H9 (cell line): ENCODE data around the gene MLH1. TPM values are rescaled to one million over a fixed set of nuclear protein-coding genes. Genes with fewer than 3 reads are reported as not detected.
A peak's percentile ranks its signal among the peaks of the same experiment; 100 is the strongest.
"Not testable (repeated sequence)": the region's sequence is repeated elsewhere in the genome, so short reads cannot be mapped to it uniquely, and the experiment has no call there.

Experiments used
- DNase-seq: peaks from one replicate; pipeline ENCODE4 v3.0.0-alpha.2; 2017
- H2AFZ ChIP-seq: one replicate; pipeline ENCODE4 v1.6.1; 2013; ENCODE audit warnings: mild to moderate bottlenecking, low read length, control low read depth, moderate library complexity
- H2AK5ac ChIP-seq: 2 replicates; pipeline ENCODE4 v1.6.1; 2013; ENCODE audit warnings: low read length, control low read depth, mixed read lengths; ENCODE audit not compliant: insufficient read length
- H2BK120ac ChIP-seq: one replicate; pipeline ENCODE4 v1.6.1; 2013; ENCODE audit warnings: low read depth, mild to moderate bottlenecking, low read length, control low read depth, inconsistent platforms; ENCODE audit not compliant: poor library complexity, severe bottlenecking
- H2BK12ac ChIP-seq: 2 replicates; pipeline ENCODE4 v1.6.1; 2013; ENCODE audit warnings: low read length, control low read depth, mixed read lengths, low read depth; ENCODE audit not compliant: insufficient read length
- H2BK15ac ChIP-seq: 2 replicates; pipeline ENCODE4 v1.6.1; 2013; ENCODE audit warnings: low read depth, low read length, control low read depth
- H2BK20ac ChIP-seq: one replicate; pipeline ENCODE4 v1.6.1; 2013; ENCODE audit warnings: low read depth, mild to moderate bottlenecking, low read length, control low read depth, inconsistent platforms; ENCODE audit not compliant: poor library complexity, severe bottlenecking
- H2BK5ac ChIP-seq: 2 replicates; pipeline ENCODE4 v1.6.1; 2013; ENCODE audit warnings: low read length, control low read depth, mixed read lengths; ENCODE audit not compliant: insufficient read length
- H3K14ac ChIP-seq: 2 replicates; pipeline ENCODE4 v1.6.1; 2013; ENCODE audit warnings: low read length, control low read depth; ENCODE audit not compliant: insufficient read depth
- H3K18ac ChIP-seq: 2 replicates; pipeline ENCODE4 v1.6.1; 2013; ENCODE audit warnings: low read depth, mild to moderate bottlenecking, mixed read lengths, low read length, control low read depth; ENCODE audit not compliant: insufficient read length
- H3K23ac ChIP-seq: 2 replicates; pipeline ENCODE4 v1.6.1; 2013; ENCODE audit warnings: low read length, control low read depth, mixed read lengths, low read depth; ENCODE audit not compliant: insufficient read length
- H3K23me2 ChIP-seq: 2 replicates; pipeline ENCODE4 v1.6.1; 2013; ENCODE audit warnings: low read depth, mild to moderate bottlenecking, mixed read lengths, low read length, control low read depth; ENCODE audit not compliant: insufficient read length, poor library complexity, severe bottlenecking
- H3K27ac ChIP-seq: 2 replicates; pipeline ENCODE4 v1.5.1; 2013; ENCODE audit warnings: low read length, control low read depth, mixed read lengths, low read depth; ENCODE audit not compliant: insufficient read length
- H3K27me3 ChIP-seq: 2 replicates; pipeline ENCODE4 v1.6.1; 2013; ENCODE audit warnings: low read length, control low read depth, inconsistent platforms; ENCODE audit not compliant: insufficient read depth
- H3K4ac ChIP-seq: 2 replicates; pipeline ENCODE4 v1.6.1; 2013; ENCODE audit warnings: low read depth, mild to moderate bottlenecking, control low read depth, inconsistent platforms, low read length, moderate library complexity
- H3K4me1 ChIP-seq: 2 replicates; pipeline ENCODE4 v1.6.1; 2013; ENCODE audit warnings: low read length, control low read depth, inconsistent platforms; ENCODE audit not compliant: insufficient read depth
- H3K4me2 ChIP-seq: 2 replicates; pipeline ENCODE4 v1.6.1; 2013; ENCODE audit warnings: low read length, control low read depth, mixed read lengths; ENCODE audit not compliant: insufficient read length, insufficient read depth
- H3K56ac ChIP-seq: 2 replicates; pipeline ENCODE4 v1.6.1; 2013; ENCODE audit warnings: low read depth, mild to moderate bottlenecking, mixed read lengths, low read length, control low read depth; ENCODE audit not compliant: insufficient read length
- H3K79me1 ChIP-seq: 2 replicates; pipeline ENCODE4 v1.6.1; 2013; ENCODE audit warnings: low read depth, mild to moderate bottlenecking, moderate library complexity, low read length, control low read depth, inconsistent platforms; ENCODE audit not compliant: insufficient read depth, poor library complexity, severe bottlenecking
- H3K79me2 ChIP-seq: 2 replicates; pipeline ENCODE4 v1.6.1; 2013; ENCODE audit warnings: low read length, control low read depth, inconsistent platforms; ENCODE audit not compliant: insufficient read depth
- H3K9ac ChIP-seq: 2 replicates; pipeline ENCODE4 v1.6.1; 2013; ENCODE audit warnings: low read length, control low read depth, mixed read lengths; ENCODE audit not compliant: insufficient read length; ENCODE audit errors: extremely low read depth
- H3K9me3 ChIP-seq: one replicate; pipeline ENCODE4 v1.6.1; 2013; ENCODE audit warnings: low read depth, low read length, inconsistent platforms; ENCODE audit not compliant: control insufficient read depth
- H3T11ph ChIP-seq: one replicate; pipeline ENCODE4 v1.6.1; 2013; ENCODE audit warnings: mild to moderate bottlenecking, low read length, control low read depth, inconsistent platforms
- H4K20me1 ChIP-seq: one replicate; pipeline ENCODE4 v1.6.1; 2013; ENCODE audit not compliant: control insufficient read depth, insufficient read length, insufficient read depth
- H4K5ac ChIP-seq: 2 replicates; pipeline ENCODE4 v1.6.1; 2013; ENCODE audit warnings: low read depth, mild to moderate bottlenecking, mixed read lengths, low read length, control low read depth; ENCODE audit not compliant: insufficient read length
- H4K8ac ChIP-seq: replicated peaks from 2 replicates; pipeline ENCODE4 v1.6.1; 2013; ENCODE audit warnings: low read length, control low read depth, mixed read lengths, low read depth; ENCODE audit not compliant: insufficient read length
- H4K91ac ChIP-seq: 2 replicates; pipeline ENCODE4 v1.6.1; 2013; ENCODE audit warnings: low read depth, mild to moderate bottlenecking, moderate library complexity, mixed read lengths, low read length, control low read depth; ENCODE audit not compliant: insufficient read length
- H3K27ac Mint-ChIP-seq, 3 experiments: 2 replicates in 2 of 3; 3 replicates in 1 of 3; pipeline ENCODE4 v1.8.0; 2020 to 2021; ENCODE audit warnings: mixed read lengths in 3 of 3, mild to moderate bottlenecking in 1 of 3, moderate library complexity in 1 of 3
- H3K27me3 Mint-ChIP-seq: 2 replicates; pipeline ENCODE4 v1.8.0; 2021; ENCODE audit warnings: low read depth, mild to moderate bottlenecking, moderate library complexity, mixed read lengths
- H3K36me3 Mint-ChIP-seq, 3 experiments: 2 replicates in 2 of 3; 3 replicates in 1 of 3; pipeline ENCODE4 v1.8.0; 2020 to 2021; ENCODE audit warnings: low read depth in 3 of 3, mixed read lengths in 3 of 3; ENCODE audit not compliant: insufficient read depth in 1 of 3
- H3K4me1 Mint-ChIP-seq, 2 experiments: 2 replicates each; pipeline ENCODE4 v1.8.0; 2020; ENCODE audit warnings: mixed read lengths in 2 of 2
- H3K4me3 Mint-ChIP-seq, 2 experiments: 2 replicates in 1 of 2; 3 replicates in 1 of 2; pipeline ENCODE4 v1.8.0; 2020 to 2021; ENCODE audit warnings: mild to moderate bottlenecking in 2 of 2, mixed read lengths in 2 of 2, moderate library complexity in 1 of 2
- H3K9me3 Mint-ChIP-seq, 2 experiments: 2 replicates in 1 of 2; 3 replicates in 1 of 2; pipeline ENCODE4 v1.8.0; 2020; ENCODE audit warnings: mild to moderate bottlenecking in 2 of 2, mixed read lengths in 2 of 2, moderate library complexity in 1 of 2
- CTCF ChIP-seq: fragments of 200-600 bp; sonication (generic); conservative IDR thresholded peaks from 3 replicates; pipeline ENCODE4 v1.8.0; 2021; ENCODE audit warnings: antibody characterized with exemption, mild to moderate bottlenecking
- WGBS: extraction: QIAGEN DNeasy Blood & Tissue Kit; methylation state at CpG from one replicate; pipeline ENCODE4 v1.1.7; 2013; ENCODE audit warnings: missing lambda C conversion rate, low lambda C conversion rate, mixed read lengths; ENCODE audit not compliant: insufficient read length; ENCODE audit errors: extremely low coverage; 5-methylcytosine and 5-hydroxymethylcytosine counted together
- total RNA-seq: library from RNA; stranded (reverse); gene quantifications from 2 replicates; pipeline ENCODE4 v1.2.1, GENCODE V29; 2021

Gene MLH1
- total RNA-seq, 1 experiment from 2014 or later, result 45.1 TPM

- peaks cover 24 to 30% of the 10 kb centered on the region in 2 experiments for H3K9me3 Mint-ChIP-seq
- Histone ChIP-seq H3K9ac (no peak overlapping the region), H2BK120ac (no peak overlapping the region), H3K4me2 (peak overlapping the region; percentile 51), H2BK12ac (no peak overlapping the region), H2BK5ac (no peak overlapping the region), H2AFZ (no peak overlapping the region), H2AK5ac (no peak overlapping the region), H3K18ac (no peak overlapping the region), H3K14ac (0 out of 2 replicates have a peak overlapping the region, but pooled peaks have one; percentile 90), H3K27me3 (peaks cover 4% of the 10 kb centered on the region; the same call in 1 of the 2 replicates), H4K5ac (no peak overlapping the region), H3K23me2 (peaks cover 13% of the 10 kb centered on the region), H3K79me1 (no peaks in the 10 kb centered on the region), H4K91ac (no peak overlapping the region), H2BK15ac (no peak overlapping the region), H3K4ac (no peak overlapping the region), H3T11ph (no peak overlapping the region), H4K8ac (no peak overlapping the region), H3K56ac (no peak overlapping the region), H2BK20ac (no peak overlapping the region), H3K23ac (no peak overlapping the region), H3K27ac (no peak overlapping the region), H3K79me2 (no peaks in the 10 kb centered on the region), H3K4me1 (no peaks in the 10 kb centered on the region; the same call in 1 of the 2 replicates), H3K9me3 (no peaks in the 10 kb centered on the region), H4K20me1 (no peaks in the 10 kb centered on the region)
- H3K27ac Mint-ChIP-seq, result no peak overlapping the region
- peaks cover 20 to 32% of the 10 kb centered on the region in 2 experiments for H3K4me1 Mint-ChIP-seq
- H3K4me3 Mint-ChIP-seq, result peak overlapping the region; percentile 69 to 82
- no peak for DNase-seq
- no peak for TF ChIP-seq CTCF
- peaks cover 8 to 30% (median 21%) of the 10 kb centered on the region in 3 experiments for H3K36me3 Mint-ChIP-seq
- H3K27me3 Mint-ChIP-seq, result peaks cover 47% of the 10 kb centered on the region
- no CpG with 5 or more reads among the region's 28 CpGs for WGBS
These were observed 47.9 kb upstream of the MLH1 start for GRCh38 chr3:36945333-36945980.

GRCh38 chr3:36947814-36948213 is 45.5 kb upstream of the MLH1 start:
- H2AK5ac ChIP-seq, H4K5ac ChIP-seq, H2BK15ac ChIP-seq, H3K14ac ChIP-seq, H3K27me3 ChIP-seq, H2BK120ac ChIP-seq, H3K79me2 ChIP-seq, H3K27ac ChIP-seq, H3K23ac ChIP-seq, H3K9me3 ChIP-seq, DNase-seq, H2AFZ ChIP-seq, H3K4me1 ChIP-seq, H3K79me1 ChIP-seq, H3K4me2 ChIP-seq, H2BK12ac ChIP-seq, H2BK5ac ChIP-seq, H3K18ac ChIP-seq, H2BK20ac ChIP-seq, H4K91ac ChIP-seq, H4K8ac ChIP-seq, H3K4me3 Mint-ChIP-seq, H3K27ac Mint-ChIP-seq, H4K20me1 ChIP-seq, H3K56ac ChIP-seq, H3K9ac ChIP-seq, H3K4ac ChIP-seq, H3T11ph ChIP-seq: not testable (repeated sequence)
- H3K27me3 Mint-ChIP-seq, result peaks cover 36% of the 10 kb centered on the region
- H3K36me3 Mint-ChIP-seq, result peaks cover 8 to 30% (median 21%) of the 10 kb centered on the region in 3 experiments
- H3K23me2 ChIP-seq, result peaks cover 13% of the 10 kb centered on the region
- H3K4me1 Mint-ChIP-seq, result peaks cover 13 to 24% of the 10 kb centered on the region in 2 experiments
- peaks cover 24 to 30% of the 10 kb centered on the region in 2 experiments for H3K9me3 Mint-ChIP-seq
- WGBS, result no CpG with 5 or more reads among the region's 5 CpGs
